GM23248 (cell line): Measurements from ENCODE around the gene SEMA5A. TPM values are rescaled to one million over a fixed set of nuclear protein-coding genes. Genes with fewer than 3 reads are reported as not detected.
A peak's percentile ranks its signal among the peaks of the same experiment; 100 is the strongest.

Experiments used
- DNase-seq: peaks from one replicate; pipeline ENCODE4 v3.0.0-alpha.2; 2015
- H2AFZ ChIP-seq: fragments of 200-600 bp; sonication (generic); 2 replicates; pipeline ENCODE4 v1.6.1; 2016; ENCODE audit warnings: antibody characterized with exemption
- H3F3A ChIP-seq: fragments of 200-600 bp; sonication (generic); 2 replicates; pipeline ENCODE4 v1.6.1; 2016; ENCODE audit warnings: mild to moderate bottlenecking, antibody characterized with exemption, mixed run types; ENCODE audit not compliant: insufficient read depth
- H3K27ac ChIP-seq: fragments of 200-600 bp; sonication (generic); 2 replicates; pipeline ENCODE4 v1.5.1; 2016; ENCODE audit warnings: mild to moderate bottlenecking
- H3K27me3 ChIP-seq: fragments of 200-600 bp; sonication (generic); replicated peaks from 2 replicates; pipeline ENCODE4 v1.6.1; 2016; ENCODE audit warnings: mild to moderate bottlenecking; ENCODE audit not compliant: insufficient read depth
- H3K36me3 ChIP-seq: fragments of 200-600 bp; sonication (generic); 2 replicates; pipeline ENCODE4 v1.6.1; 2016; ENCODE audit warnings: low read depth, mild to moderate bottlenecking
- H3K4me1 ChIP-seq: fragments of 200-600 bp; sonication (generic); 2 replicates; pipeline ENCODE4 v1.6.1; 2016; ENCODE audit warnings: mild to moderate bottlenecking; ENCODE audit not compliant: insufficient read depth
- H3K4me2 ChIP-seq: fragments of 200-600 bp; sonication (generic); one replicate; pipeline ENCODE4 v1.6.1; 2016; ENCODE audit warnings: mild to moderate bottlenecking; ENCODE audit not compliant: unreplicated experiment
- H3K4me3 ChIP-seq: fragments of 200-600 bp; sonication (generic); 2 replicates; pipeline ENCODE4 v1.5.1; 2016; ENCODE audit warnings: mild to moderate bottlenecking
- H3K79me2 ChIP-seq: fragments of 200-600 bp; sonication (generic); 2 replicates; pipeline ENCODE4 v1.6.1; 2016; ENCODE audit warnings: mild to moderate bottlenecking; ENCODE audit not compliant: insufficient read depth
- H3K9ac ChIP-seq: fragments of 200-600 bp; sonication (generic); 2 replicates; pipeline ENCODE4 v1.6.1; 2016; ENCODE audit warnings: mild to moderate bottlenecking
- H3K9me2 ChIP-seq: fragments of 200-600 bp; sonication (generic); 2 replicates; pipeline ENCODE4 v1.6.1; 2016; ENCODE audit warnings: mixed run types, mild to moderate bottlenecking, moderate library complexity; ENCODE audit not compliant: insufficient read depth
- H3K9me3 ChIP-seq: fragments of 200-600 bp; sonication (generic); one replicate; pipeline ENCODE4 v1.6.1; 2017; ENCODE audit warnings: low read depth
- H4K20me1 ChIP-seq: fragments of 200-600 bp; sonication (generic); 2 replicates; pipeline ENCODE4 v1.6.0; 2016; ENCODE audit not compliant: insufficient read depth
- EZH2 ChIP-seq: fragments of 200-600 bp; sonication (generic); IDR thresholded peaks from 2 replicates; pipeline ENCODE4 v1.6.1; 2018; ENCODE audit warnings: antibody characterized with exemption, mild to moderate bottlenecking; ENCODE audit not compliant: insufficient read depth, poor library complexity, severe bottlenecking
- EZH2phosphoT487 ChIP-seq: fragments of 200-600 bp; sonication (generic); IDR thresholded peaks from 2 replicates; pipeline ENCODE4 v1.6.1; 2018; ENCODE audit warnings: antibody characterized with exemption, moderate library complexity, mild to moderate bottlenecking, low read depth; ENCODE audit not compliant: insufficient read depth
- WGBS, 2 experiments: methylation state at CpG; one replicate each; pipeline ENCODE4 v1.1.6; 2015 to 2017; ENCODE audit warnings: low lambda C conversion rate in 2 of 2, low coverage in 1 of 2; ENCODE audit errors: missing lambda C conversion rate in 2 of 2; 5-methylcytosine and 5-hydroxymethylcytosine counted together
- in situ Hi-C: fragments of 300-500 bp; cut with MboI; formaldehyde crosslinking; loops from 2 replicates; pipeline ENCODE4 v1.15.0; 2020
- polyA plus RNA-seq: library from polyadenylated mRNA; unstranded; fragments of >200 nt; fragmentation: Nextera tagmentation; extraction: Ambion mirVana; gene quantifications from 2 replicates; pipeline ENCODE4 v1.2.1, GENCODE V29; 2016
- total RNA-seq: library from RNA; depleted of rRNA; stranded (reverse); fragments of >200 nt; shearing (Covaris generic); gene quantifications from 2 replicates; pipeline ENCODE4 v1.2.3, GENCODE V29; 2014

Gene SEMA5A
- total and polyA plus RNA-seq, 2 experiments from 2014 or later, result 33.5 to 38.2 TPM

DNA sequence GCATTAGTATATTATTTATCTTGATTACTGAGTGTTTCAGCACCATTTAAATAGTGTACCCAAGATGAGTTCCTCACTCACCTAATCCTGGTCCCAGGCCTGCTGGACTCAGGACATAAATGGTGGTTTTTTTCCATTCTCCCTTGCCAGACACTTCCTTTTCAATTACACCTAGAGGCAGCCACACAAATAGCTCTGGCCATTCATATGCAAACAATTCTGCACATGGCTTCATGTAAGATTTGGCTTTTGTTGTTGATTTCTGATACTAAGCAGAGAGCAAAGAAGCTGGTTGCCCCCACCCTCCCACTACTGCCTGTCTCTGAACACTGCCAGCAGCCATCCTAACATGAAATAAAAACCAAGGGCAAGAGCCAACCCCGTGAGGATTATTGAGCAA, 180.4 kb downstream of the SEMA5A start:
- H3K9ac ChIP-seq, result no peak overlapping the region
- H3K27me3 ChIP-seq, result no peaks in the 10 kb centered on the region
- in situ Hi-C loops, result no loop called here
- no peaks in the 10 kb centered on the region for H3K9me3 ChIP-seq
- no peak overlapping the region for H3K27ac ChIP-seq
- DNase-seq, result no peak
- no peak overlapping the region for H3K4me2 ChIP-seq
- no peaks in the 10 kb centered on the region; the same call in 1 of the 2 replicates for H3K79me2 ChIP-seq
- H3K4me3 ChIP-seq, result no peak overlapping the region
- no peak overlapping the region for H2AFZ ChIP-seq
- peaks cover 24% of the 10 kb centered on the region for H3K4me1 ChIP-seq
- no peak for TF ChIP-seq EZH2phosphoT487
- TF ChIP-seq EZH2, result no peak
- no peaks in the 10 kb centered on the region for H3K9me2 ChIP-seq
- H3F3A ChIP-seq, result peaks cover 10% of the 10 kb centered on the region
- no peaks in the 10 kb centered on the region for H4K20me1 ChIP-seq
- 4 to 13% methylated on average over 1 of the region's 1 CpG for WGBS, 2 experiments
- 0 out of 2 replicates have a peak, but pooled peaks cover 5% of the 10 kb centered on the region for H3K36me3 ChIP-seq

DNA sequence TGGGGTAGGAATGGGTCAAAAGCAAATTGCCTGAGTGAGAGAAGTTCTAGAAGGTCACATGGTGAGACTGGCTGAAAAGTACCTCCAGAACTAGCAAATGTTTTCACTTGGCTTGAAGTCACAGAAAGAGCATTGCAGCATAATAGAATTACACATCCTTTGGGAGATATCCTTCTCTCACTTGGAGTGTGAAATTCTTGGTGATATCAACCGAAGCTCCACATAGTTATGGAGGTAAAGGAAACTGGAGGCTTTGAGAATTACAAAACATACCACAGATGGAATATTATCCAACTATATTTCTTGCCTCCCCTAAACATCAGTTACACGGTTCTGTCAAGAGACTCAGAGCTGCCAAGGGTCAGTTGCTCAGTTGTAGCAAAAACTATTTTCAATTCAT, 182.4 kb downstream of the SEMA5A start:
- Histone ChIP-seq H3K9ac (no peak overlapping the region), H3K27me3 (no peaks in the 10 kb centered on the region), H3K4me2 (no peak overlapping the region), H3K9me2 (no peaks in the 10 kb centered on the region), H4K20me1 (no peaks in the 10 kb centered on the region), H3K9me3 (no peaks in the 10 kb centered on the region), H3F3A (peaks cover 31% of the 10 kb centered on the region), H3K79me2 (no peaks in the 10 kb centered on the region; the same call in 1 of the 2 replicates), H3K27ac (peak overlapping the region; percentile 11), H3K4me3 (no peak overlapping the region), H2AFZ (no peak overlapping the region), H3K4me1 (peaks cover 31% of the 10 kb centered on the region), H3K36me3 (no peaks in the 10 kb centered on the region)
- DNase-seq, result peak; percentile 48
- in situ Hi-C loops, result no loop called here
- 13 to 20% methylated on average over 2 of the region's 2 CpGs for WGBS, 2 experiments
- TF ChIP-seq EZH2 (no peak), EZH2phosphoT487 (no peak)

DNA sequence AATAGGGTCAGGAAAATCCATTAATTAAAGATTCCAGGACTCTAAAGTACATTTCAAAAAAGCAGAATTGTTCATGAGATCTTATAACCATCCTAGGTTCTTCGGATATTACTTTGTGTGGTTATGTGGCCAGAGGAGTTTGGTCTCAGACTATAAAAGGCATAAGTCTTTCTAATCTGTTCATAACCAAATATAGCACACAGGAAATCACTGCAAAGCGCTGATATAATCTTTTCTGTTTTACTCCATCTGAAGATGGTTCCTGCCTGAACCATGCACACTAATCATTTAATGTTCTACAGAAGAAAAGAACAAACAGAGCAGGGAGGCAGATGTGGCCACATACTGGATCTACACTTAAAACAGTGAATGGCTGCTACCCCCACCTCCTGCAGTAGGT, 182.8 kb downstream of the SEMA5A start:
- TF ChIP-seq EZH2phosphoT487 (no peak), EZH2 (no peak)
- Histone ChIP-seq H2AFZ (no peak overlapping the region), H3K9me3 (no peaks in the 10 kb centered on the region), H3K4me3 (no peak overlapping the region), H3K9me2 (no peaks in the 10 kb centered on the region), H3K27me3 (no peaks in the 10 kb centered on the region), H3K27ac (peak overlapping the region; percentile 11; the same call in 1 of the 2 replicates), H3K79me2 (no peaks in the 10 kb centered on the region; the same call in 1 of the 2 replicates), H3F3A (peaks cover 35% of the 10 kb centered on the region), H3K4me2 (no peak overlapping the region), H3K4me1 (peaks cover 35% of the 10 kb centered on the region), H3K36me3 (no peaks in the 10 kb centered on the region), H4K20me1 (no peaks in the 10 kb centered on the region), H3K9ac (no peak overlapping the region)
- no peak for DNase-seq
- in situ Hi-C loops, result no loop called here
- 49 to 54% methylated on average over 2 of the region's 2 CpGs for WGBS, 2 experiments

DNA sequence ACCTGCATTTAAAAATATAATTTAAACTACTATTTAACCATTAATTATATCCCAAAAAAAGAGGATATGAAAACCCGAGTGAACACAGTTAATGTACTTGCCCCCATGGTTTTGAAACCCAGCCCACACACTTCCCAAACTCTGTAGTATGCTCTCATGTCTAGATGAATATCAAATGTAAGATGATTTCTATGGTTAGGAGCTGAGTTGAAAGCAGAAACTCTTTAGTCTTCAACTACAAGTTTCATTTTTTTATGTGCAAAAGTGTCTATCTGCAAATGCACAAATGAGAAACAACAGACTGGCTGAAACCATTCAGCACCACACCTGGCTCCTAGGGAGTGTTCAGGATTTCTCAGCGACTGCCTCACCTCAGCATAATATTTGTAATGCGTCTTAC, 183.3 kb downstream of the SEMA5A start:
- in situ Hi-C loops, result no loop called here

More for the DNA sequence above, 183.3 kb downstream of the SEMA5A start:
- Histone ChIP-seq H2AFZ (no peak overlapping the region), H3K27me3 (no peaks in the 10 kb centered on the region), H3K4me3 (no peak overlapping the region), H4K20me1 (no peaks in the 10 kb centered on the region), H3K79me2 (no peaks in the 10 kb centered on the region; the same call in 1 of the 2 replicates), H3K9me2 (no peaks in the 10 kb centered on the region), H3K4me2 (no peak overlapping the region), H3K27ac (no peak overlapping the region), H3K36me3 (no peaks in the 10 kb centered on the region), H3K9ac (no peak overlapping the region), H3K9me3 (no peaks in the 10 kb centered on the region), H3K4me1 (peaks cover 35% of the 10 kb centered on the region), H3F3A (peaks cover 39% of the 10 kb centered on the region)
- WGBS, 2 experiments, result 82 to 83% methylated on average over 3 of the region's 3 CpGs
- DNase-seq, result no peak
- TF ChIP-seq EZH2 (no peak), EZH2phosphoT487 (no peak)
